ENCODE results near the gene TGFBR3.

DNA sequence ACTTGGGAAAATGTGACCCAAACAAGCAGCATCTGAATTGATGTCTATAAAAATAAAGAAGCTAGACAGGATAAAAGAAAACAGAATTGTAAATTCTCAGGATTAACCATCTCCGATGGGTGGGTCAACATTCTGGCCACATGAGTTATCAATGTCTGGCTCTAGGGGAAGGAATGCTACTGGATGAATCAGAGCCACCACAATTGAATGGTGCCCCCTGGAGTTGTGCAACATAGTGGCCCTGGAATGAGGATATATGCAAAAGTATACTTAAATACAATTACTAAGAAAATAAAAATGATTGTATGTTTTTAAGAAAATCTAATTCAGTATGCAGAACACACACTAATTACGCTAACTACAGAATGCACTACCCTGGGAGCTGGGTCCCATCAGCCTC is 185.6 kb downstream of the TGFBR3 start:
- TF ChIP-seq, protein P1, sequence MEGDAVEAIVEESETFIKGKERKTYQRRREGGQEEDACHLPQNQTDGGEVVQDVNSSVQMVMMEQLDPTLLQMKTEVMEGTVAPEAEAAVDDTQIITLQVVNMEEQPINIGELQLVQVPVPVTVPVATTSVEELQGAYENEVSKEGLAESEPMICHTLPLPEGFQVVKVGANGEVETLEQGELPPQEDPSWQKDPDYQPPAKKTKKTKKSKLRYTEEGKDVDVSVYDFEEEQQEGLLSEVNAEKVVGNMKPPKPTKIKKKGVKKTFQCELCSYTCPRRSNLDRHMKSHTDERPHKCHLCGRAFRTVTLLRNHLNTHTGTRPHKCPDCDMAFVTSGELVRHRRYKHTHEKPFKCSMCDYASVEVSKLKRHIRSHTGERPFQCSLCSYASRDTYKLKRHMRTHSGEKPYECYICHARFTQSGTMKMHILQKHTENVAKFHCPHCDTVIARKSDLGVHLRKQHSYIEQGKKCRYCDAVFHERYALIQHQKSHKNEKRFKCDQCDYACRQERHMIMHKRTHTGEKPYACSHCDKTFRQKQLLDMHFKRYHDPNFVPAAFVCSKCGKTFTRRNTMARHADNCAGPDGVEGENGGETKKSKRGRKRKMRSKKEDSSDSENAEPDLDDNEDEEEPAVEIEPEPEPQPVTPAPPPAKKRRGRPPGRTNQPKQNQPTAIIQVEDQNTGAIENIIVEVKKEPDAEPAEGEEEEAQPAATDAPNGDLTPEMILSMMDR (conservative IDR thresholded peaks at IDR 0.05; ENCODE audit: low read depth, low read length), result no peak
- TF ChIP-seq EZH2 (IDR thresholded peaks at IDR 0.05; ENCODE audit: borderline replicate concordance, low read depth, low read length, poor library complexity, severe bottlenecking), result no peak

All from A673 (cell line).